ENCODE data around the gene R3HDM2.

R3HDM2 gene

DNA sequence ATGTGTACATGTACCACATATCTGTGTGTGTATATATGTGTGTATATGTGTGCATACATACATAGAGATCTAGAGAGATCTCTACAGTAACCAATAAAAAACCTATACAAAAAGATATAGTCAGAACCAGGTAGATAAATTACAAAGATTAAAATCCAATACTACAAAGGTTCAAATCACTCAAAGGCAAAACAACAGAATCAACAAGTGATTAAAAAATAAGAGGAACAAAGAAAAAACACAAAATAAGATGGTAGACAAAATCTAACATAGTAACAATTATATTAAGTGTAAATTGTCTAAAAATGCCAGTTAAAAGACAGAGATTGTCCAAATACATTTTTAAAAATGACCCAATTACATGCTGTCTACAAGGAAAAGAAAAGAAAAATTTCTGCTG, 83.6 kb downstream of the R3HDM2 start:
- Histone ChIP-seq H2AFZ (ENCODE audit: low read length) (no peak overlapping the region), H3K27me3 (ENCODE audit: insufficient read depth, low read length, poor library complexity, severe bottlenecking) (no peaks in the 10 kb centered on the region), H4K20me1 (ENCODE audit: insufficient read depth, low read length, poor library complexity, severe bottlenecking) (no peaks in the 10 kb centered on the region), H3K9me2 (replicated peaks; ENCODE audit: low read depth, low read length) (no peaks in the 10 kb centered on the region), H3K9ac (ENCODE audit: low read depth, low read length, poor library complexity, severe bottlenecking) (no peak overlapping the region), H3K36me3 (ENCODE audit: insufficient read depth, low read length) (0 out of 2 replicates have a peak, but pooled peaks cover 4% of the 10 kb centered on the region), H3K4me2 (ENCODE audit: low read depth, low read length, poor library complexity, severe bottlenecking) (no peak overlapping the region), H3K4me1 (ENCODE audit: insufficient read depth, low read length, poor library complexity, severe bottlenecking) (no peaks in the 10 kb centered on the region), H3K79me2 (ENCODE audit: insufficient read depth, low read length) (no peaks in the 10 kb centered on the region), H3K4me3 (ENCODE audit: low read length, poor library complexity, severe bottlenecking) (no peak overlapping the region), H3K9me3 (ENCODE audit: insufficient read depth, low read depth, low read length) (peaks cover 8% of the 10 kb centered on the region), H3F3A (ENCODE audit: low read depth) (no peaks in the 10 kb centered on the region)
- TF ChIP-seq EZH2phosphoT487 (IDR thresholded peaks at IDR 0.05; ENCODE audit: borderline replicate concordance): no peak
- TF ChIP-seq, protein P1, sequence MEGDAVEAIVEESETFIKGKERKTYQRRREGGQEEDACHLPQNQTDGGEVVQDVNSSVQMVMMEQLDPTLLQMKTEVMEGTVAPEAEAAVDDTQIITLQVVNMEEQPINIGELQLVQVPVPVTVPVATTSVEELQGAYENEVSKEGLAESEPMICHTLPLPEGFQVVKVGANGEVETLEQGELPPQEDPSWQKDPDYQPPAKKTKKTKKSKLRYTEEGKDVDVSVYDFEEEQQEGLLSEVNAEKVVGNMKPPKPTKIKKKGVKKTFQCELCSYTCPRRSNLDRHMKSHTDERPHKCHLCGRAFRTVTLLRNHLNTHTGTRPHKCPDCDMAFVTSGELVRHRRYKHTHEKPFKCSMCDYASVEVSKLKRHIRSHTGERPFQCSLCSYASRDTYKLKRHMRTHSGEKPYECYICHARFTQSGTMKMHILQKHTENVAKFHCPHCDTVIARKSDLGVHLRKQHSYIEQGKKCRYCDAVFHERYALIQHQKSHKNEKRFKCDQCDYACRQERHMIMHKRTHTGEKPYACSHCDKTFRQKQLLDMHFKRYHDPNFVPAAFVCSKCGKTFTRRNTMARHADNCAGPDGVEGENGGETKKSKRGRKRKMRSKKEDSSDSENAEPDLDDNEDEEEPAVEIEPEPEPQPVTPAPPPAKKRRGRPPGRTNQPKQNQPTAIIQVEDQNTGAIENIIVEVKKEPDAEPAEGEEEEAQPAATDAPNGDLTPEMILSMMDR (conservative IDR thresholded peaks at IDR 0.05; ENCODE audit: low read length): no peak

DNA sequence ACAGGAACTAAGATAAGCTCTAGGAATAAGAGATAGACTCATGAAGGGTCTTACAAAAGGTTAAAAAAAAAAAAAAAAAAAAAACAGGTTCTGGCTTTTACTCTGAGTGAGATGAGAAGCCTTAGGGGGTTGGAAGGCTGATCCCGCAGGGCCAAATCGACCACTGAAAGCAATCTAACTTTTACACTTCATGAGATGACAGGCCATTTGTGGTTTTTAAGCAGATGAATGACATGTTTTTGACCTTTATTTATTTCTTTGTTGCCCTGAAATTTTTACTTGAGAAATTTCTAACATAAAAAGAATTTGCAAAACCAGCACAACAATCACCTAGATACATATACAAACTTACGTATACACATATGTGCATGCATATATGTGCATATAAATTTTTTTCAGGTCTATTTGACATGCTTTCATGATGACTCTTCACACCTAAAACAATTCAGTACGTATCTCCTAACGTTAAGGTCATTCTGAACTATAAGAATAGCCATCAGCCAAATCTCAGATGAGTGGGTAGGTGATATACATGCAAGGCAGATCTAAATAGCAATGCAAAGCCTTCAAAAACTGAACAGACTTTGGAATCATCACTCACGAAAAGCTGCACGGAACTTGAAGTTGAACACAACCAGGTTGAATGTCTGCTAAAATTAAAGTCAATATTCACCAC, 87.0 kb downstream of the R3HDM2 start:
- H3F3A ChIP-seq (ENCODE audit: low read depth): no peaks in the 10 kb centered on the region
- no peaks in the 10 kb centered on the region for H3K27me3 ChIP-seq (ENCODE audit: insufficient read depth, low read length, poor library complexity, severe bottlenecking)
- peaks cover 8% of the 10 kb centered on the region for H3K9me3 ChIP-seq (ENCODE audit: insufficient read depth, low read depth, low read length)
- H3K9me2 ChIP-seq (replicated peaks; ENCODE audit: low read depth, low read length): no peaks in the 10 kb centered on the region
- H3K36me3 ChIP-seq (ENCODE audit: insufficient read depth, low read length): 0 out of 2 replicates have a peak, but pooled peaks cover 4% of the 10 kb centered on the region
- no peak overlapping the region for H3K4me3 ChIP-seq (ENCODE audit: low read length, poor library complexity, severe bottlenecking)
- H4K20me1 ChIP-seq (ENCODE audit: insufficient read depth, low read length, poor library complexity, severe bottlenecking): no peaks in the 10 kb centered on the region
- no peak overlapping the region for H2AFZ ChIP-seq (ENCODE audit: low read length)
- no peaks in the 10 kb centered on the region for H3K79me2 ChIP-seq (ENCODE audit: insufficient read depth, low read length)
- H3K9ac ChIP-seq (ENCODE audit: low read depth, low read length, poor library complexity, severe bottlenecking): no peak overlapping the region
- no peak overlapping the region for H3K4me2 ChIP-seq (ENCODE audit: low read depth, low read length, poor library complexity, severe bottlenecking)
- peaks cover 9% of the 10 kb centered on the region for H3K4me1 ChIP-seq (ENCODE audit: insufficient read depth, low read length, poor library complexity, severe bottlenecking)
- TF ChIP-seq EZH2phosphoT487 (IDR thresholded peaks at IDR 0.05; ENCODE audit: borderline replicate concordance): no peak
- TF ChIP-seq, protein P1 (conservative IDR thresholded peaks at IDR 0.05; ENCODE audit: low read length): no peak

DNA sequence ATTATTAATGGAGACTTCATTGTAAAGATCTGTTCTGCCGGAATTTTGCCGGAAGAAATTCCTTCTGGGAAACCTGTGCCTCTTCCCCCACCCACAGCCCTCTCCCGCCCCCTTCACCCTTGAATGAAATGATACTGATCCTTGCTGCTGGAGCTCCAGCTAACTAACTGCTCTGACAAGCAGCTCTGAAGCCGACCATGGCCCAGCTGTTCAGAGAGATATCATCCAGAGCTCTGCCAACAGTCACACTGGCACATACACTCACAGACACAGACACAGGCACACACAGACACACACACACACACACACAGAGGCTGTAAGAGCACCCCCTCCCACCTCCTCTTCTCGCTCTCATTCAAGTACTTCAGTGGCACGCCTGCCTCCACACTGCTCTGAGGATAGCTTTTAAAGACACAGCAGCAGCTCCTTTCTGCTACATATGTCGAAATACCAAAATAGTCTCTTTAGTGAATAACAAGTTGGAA, 88.6 kb downstream of the R3HDM2 start:
- Histone ChIP-seq H2AFZ (ENCODE audit: low read length) (no peak overlapping the region), H3K36me3 (ENCODE audit: insufficient read depth, low read length) (0 out of 2 replicates have a peak, but pooled peaks cover 3% of the 10 kb centered on the region), H3K4me2 (ENCODE audit: low read depth, low read length, poor library complexity, severe bottlenecking) (no peak overlapping the region), H3F3A (ENCODE audit: low read depth) (no peaks in the 10 kb centered on the region), H3K27me3 (ENCODE audit: insufficient read depth, low read length, poor library complexity, severe bottlenecking) (no peaks in the 10 kb centered on the region), H3K9me3 (ENCODE audit: insufficient read depth, low read depth, low read length) (peaks cover 3% of the 10 kb centered on the region; the same call in 1 of the 2 replicates), H3K79me2 (ENCODE audit: insufficient read depth, low read length) (no peaks in the 10 kb centered on the region), H4K20me1 (ENCODE audit: insufficient read depth, low read length, poor library complexity, severe bottlenecking) (no peaks in the 10 kb centered on the region), H3K9me2 (replicated peaks; ENCODE audit: low read depth, low read length) (no peaks in the 10 kb centered on the region), H3K9ac (ENCODE audit: low read depth, low read length, poor library complexity, severe bottlenecking) (no peak overlapping the region), H3K4me1 (ENCODE audit: insufficient read depth, low read length, poor library complexity, severe bottlenecking) (peaks cover 9% of the 10 kb centered on the region), H3K4me3 (ENCODE audit: low read length, poor library complexity, severe bottlenecking) (no peak overlapping the region)
- TF ChIP-seq EZH2phosphoT487 (IDR thresholded peaks at IDR 0.05; ENCODE audit: borderline replicate concordance): no peak
- TF ChIP-seq, protein P1 (conservative IDR thresholded peaks at IDR 0.05; ENCODE audit: low read length): no peak
